ENCODE results near the gene ATP13A5.

The ATP13A5 gene

GRCh38 chr3:193378706-193379105 is at the start of gene ATP13A5:
ATP13A5 (minus strand) TSS chr3:193378753; CDS start chr3:193378725, 28 bp downstream.
- no peak for DNase-seq

- no peak for DNase-seq
These were observed 40.2 kb upstream of the ATP13A5 start for GRCh38 chr3:193418576-193419373.

- no peak for DNase-seq
These were observed 38.1 kb upstream of the ATP13A5 start for GRCh38 chr3:193416629-193417028.

GRCh38 chr3:193407688-193408087 is 29.1 kb upstream of the ATP13A5 start:
- DNase-seq: no peak

- no peak for DNase-seq
These were observed 28.6 kb upstream of the ATP13A5 start for GRCh38 chr3:193407112-193407511.

GRCh38 chr3:193403307-193403706 is 24.8 kb upstream of the ATP13A5 start:
- DNase-seq: no peak

GRCh38 chr3:193400304-193400703 is 21.8 kb upstream of the ATP13A5 start:
- DNase-seq: no peak

- DNase-seq: no peak
These were observed 18.1 kb upstream of the ATP13A5 start for GRCh38 chr3:193396451-193397244.

GRCh38 chr3:193391902-193392301 is 13.3 kb upstream of the ATP13A5 start:
- no peak for DNase-seq

- no peak for DNase-seq
These were observed 10.8 kb upstream of the ATP13A5 start for GRCh38 chr3:193389335-193389734.

- no peak for DNase-seq
These were observed 9.8 kb upstream of the ATP13A5 start for GRCh38 chr3:193388361-193388760.

- DNase-seq: no peak
These were observed 9.0 kb upstream of the ATP13A5 start for GRCh38 chr3:193387596-193387995.

GRCh38 chr3:193377591-193377990 is 962 bp downstream of the ATP13A5 start:
- no peak for DNase-seq

- DNase-seq: no peak
These were observed 2.9 kb downstream of the ATP13A5 start for GRCh38 chr3:193375614-193376013.

- no peak for DNase-seq
These were observed 5.8 kb downstream of the ATP13A5 start for GRCh38 chr3:193372783-193373182.

GRCh38 chr3:193367868-193368267 is 10.7 kb downstream of the ATP13A5 start:
- no peak for DNase-seq

GRCh38 chr3:193357291-193357690 is 21.3 kb downstream of the ATP13A5 start:
- DNase-seq: no peak

GRCh38 chr3:193354423-193354822 is 24.1 kb downstream of the ATP13A5 start:
- no peak for DNase-seq

GRCh38 chr3:193350744-193351143 is 27.8 kb downstream of the ATP13A5 start:
- no peak for DNase-seq

- no peak for DNase-seq
These were observed 29.9 kb downstream of the ATP13A5 start for GRCh38 chr3:193348686-193349085.

- DNase-seq: no peak
These were observed 30.7 kb downstream of the ATP13A5 start for GRCh38 chr3:193347521-193348501.

GRCh38 chr3:193346259-193346658 is 32.3 kb downstream of the ATP13A5 start:
- DNase-seq: no peak

GRCh38 chr3:193345431-193345830 is 33.1 kb downstream of the ATP13A5 start:
- no peak for DNase-seq

Data from amniotic stem cell (primary cell).